ENCODE data around the gene CEMIP2.
"Not testable (repeated sequence)": the region's sequence is repeated elsewhere in the genome, so short reads cannot be mapped to it uniquely, and the experiment has no call there.

CEMIP2 gene

DNA sequence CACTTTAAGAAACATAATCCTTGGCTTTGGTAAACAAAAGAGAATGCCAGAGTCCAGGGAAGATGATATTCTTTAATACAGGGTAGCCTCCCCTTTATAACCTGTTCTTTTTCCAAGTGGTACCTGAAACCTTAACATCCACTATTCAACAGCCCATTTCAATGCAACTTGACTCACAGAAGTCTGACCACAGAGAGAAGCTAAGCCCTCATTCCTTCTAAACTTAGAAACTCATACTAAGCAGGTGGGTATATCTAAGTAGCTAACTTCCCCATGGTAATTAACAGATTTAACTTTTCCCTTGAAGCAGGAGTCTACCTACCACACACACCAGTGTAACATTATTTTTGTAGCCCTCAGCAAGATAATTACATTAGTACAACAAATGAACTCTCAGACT lies 91.9 kb downstream of the CEMIP2 start:
- DNase-seq (ENCODE audit: low read depth, low spot score): no peak

DNA sequence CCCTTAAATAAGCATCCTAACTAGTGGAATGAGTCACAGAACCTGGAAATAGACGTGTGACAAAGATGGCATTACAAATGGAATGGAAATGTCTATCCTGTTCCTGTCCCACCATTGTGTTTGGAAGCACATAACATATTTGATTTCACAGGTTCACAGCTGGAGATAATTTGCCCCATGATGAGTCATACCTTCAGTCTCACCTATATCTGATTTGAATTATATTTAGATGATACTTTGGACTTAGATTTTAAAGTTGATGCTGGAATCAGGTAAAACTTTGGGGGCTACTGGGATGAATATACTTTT lies 92.5 kb downstream of the CEMIP2 start:
- no peak for DNase-seq (ENCODE audit: low read depth, low spot score)

DNA sequence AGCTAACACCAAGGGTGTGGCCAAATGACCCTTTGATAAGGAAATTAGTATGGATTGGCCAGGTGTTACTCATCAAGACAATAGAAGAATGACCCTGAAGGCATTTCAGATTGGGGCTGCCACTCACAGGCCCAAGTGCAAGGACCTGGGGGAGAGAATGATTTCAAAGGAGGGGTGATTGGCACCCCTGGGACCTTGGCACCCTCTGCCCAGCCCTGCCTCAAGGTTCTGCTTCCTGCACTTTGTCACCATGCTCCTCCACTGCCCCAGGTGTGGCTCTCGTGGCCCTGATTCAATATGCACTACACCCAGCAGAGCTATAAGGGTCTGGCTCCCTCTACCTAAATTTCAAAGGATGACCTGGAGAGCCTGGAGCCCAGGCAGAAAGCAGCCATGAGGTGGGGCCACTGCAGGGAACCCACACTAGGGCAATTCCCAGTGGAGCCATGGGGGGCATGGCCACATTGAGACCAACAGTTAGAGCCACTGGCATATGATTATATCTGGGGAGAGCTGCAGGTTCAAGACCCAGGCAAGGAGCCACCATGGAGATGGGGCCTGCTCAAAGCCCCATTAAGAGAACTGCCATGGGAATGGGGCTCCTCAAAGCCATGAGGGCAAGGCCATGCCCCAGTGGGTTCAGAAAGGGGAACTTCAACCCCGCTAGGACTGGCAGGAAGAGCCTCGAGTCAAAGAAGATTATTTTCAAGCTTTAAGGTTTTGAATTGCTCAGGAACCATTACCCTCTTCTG lies 93.0 kb downstream of the CEMIP2 start:
- DNase-seq (ENCODE audit: low read depth, low spot score): no peak

DNA sequence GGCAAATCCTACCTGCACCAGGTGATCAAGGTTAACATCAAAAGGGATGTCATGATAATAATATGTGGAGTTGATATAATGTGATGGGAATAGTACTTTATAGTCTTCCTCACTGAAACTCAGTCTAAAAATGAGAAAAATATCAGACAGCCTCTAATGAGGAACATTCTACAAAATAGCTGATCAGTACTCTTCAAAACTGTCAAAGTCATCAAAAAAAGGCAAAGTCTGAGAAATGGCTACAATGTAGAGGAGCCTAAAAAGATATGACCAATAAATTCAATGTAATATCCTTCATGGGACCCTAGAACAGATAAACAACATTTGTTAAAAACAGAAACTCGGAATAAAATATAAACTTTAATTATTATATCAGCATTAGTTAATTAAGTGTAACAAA lies 95.7 kb downstream of the CEMIP2 start:
- no peak for DNase-seq (ENCODE audit: low read depth, low spot score)

DNA sequence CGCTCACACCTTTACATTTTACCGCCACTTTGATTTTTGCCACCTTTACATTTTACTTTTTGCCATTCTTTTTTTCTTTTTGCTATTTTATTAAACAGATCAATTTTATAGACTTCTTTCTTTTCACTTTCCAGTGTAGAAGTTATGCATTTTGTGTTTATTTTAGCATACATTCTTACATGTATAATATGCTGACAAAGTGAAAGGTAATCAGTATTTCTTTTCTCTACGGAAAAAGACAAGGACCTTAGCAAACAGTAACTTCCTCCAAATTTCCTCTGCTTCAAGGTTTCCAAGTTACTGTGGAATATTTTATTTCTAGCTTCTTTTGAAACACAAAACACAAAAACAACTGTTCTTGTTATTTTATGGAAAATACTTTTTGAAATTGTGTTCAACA lies 97.0 kb downstream of the CEMIP2 start:
- DNase-seq (ENCODE audit: low read depth, low spot score): no peak

DNA sequence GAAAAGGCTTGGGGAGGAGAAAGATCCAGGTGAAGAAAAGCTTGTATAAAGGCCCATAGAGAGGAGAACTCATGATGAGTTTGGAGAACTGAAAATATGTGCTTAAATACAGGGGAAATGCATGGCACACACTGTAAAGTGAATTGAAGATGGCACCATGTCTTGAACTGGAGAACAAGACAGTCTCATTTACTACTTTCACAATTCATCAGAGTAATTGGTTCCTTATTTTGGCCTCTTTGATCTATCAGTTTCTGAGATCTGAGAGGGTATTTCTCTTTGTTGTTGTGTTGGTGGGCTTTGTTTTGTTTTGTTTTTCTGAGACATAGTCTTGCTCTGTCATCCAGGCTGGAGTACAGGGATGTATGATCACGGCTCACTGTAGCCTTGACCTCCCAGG lies 98.2 kb downstream of the CEMIP2 start:
- no peak for DNase-seq (ENCODE audit: low read depth, low spot score)

DNA sequence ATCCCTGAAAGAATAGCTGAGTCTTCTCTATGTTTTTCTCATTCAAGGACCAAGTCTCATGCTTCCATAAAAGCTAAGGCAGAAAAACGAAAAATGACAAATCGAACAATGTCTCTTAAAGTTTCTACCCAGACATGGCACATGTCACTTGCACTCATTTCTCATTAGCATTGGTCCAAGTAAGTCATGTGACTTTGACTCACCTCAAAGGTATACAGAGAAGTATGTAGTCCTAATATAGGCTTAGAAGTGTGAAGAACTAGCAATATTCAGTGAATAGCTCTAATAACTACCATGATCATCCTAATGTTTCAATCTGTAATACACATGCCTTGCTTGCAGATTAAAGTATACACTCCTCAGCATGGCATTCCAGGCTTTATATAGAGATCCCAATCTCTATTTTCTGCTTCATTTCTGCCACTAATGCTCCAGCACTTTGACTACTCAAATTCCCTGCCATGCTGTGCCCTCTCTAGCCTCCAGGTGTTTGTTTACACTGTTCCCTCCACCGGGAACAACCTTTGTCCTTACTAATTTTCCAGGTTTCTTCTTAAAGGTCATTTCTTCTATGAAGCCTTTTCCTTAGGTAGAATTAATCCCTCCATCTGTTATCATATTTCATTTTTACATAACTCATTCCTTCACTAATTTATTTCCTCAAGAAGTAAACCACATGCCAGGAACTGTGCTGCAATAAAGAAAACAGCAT lies 98.9 kb downstream of the CEMIP2 start:
- no peak for DNase-seq (ENCODE audit: low read depth, low spot score)

DNA sequence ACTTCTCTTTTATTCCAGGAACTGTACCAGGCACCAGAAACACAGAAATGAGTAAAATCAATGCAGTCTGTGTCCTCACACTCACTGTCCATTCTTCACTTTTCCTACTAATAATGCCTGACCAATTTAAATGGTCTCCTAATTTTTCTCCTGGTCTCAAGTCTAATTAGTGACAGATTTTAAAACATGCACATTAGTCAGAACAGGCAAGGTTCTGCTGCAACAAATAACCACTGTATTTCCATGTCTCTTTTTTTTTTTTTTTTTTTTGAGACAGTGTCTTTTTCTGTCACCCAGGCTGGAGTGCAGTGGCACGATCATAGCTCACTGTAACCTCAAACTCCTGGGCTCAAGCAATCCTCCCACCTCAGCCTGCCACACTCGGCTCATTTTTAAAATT lies 99.6 kb downstream of the CEMIP2 start:
- DNase-seq (ENCODE audit: low read depth, low spot score): no peak

DNA sequence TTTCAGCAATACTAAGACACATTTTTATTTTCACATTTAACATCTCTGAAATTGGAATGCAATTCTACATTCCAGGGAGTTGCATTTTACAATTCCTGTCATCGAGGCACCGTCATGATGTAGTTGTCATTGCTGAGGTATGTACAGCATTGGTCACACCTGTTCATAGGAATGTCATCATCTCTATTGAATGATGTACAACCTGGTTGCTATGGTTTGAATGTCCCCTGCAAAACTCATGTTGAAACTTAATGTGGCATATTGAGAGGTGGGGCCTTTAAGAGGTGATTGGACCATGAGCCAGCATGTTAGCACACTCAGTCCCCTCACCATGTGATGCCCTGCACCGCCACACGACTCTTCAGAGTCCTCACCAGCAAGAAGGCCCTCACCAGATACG lies 103.1 kb downstream of the CEMIP2 start:
- DNase-seq (ENCODE audit: low read depth, low spot score): no peak

DNA sequence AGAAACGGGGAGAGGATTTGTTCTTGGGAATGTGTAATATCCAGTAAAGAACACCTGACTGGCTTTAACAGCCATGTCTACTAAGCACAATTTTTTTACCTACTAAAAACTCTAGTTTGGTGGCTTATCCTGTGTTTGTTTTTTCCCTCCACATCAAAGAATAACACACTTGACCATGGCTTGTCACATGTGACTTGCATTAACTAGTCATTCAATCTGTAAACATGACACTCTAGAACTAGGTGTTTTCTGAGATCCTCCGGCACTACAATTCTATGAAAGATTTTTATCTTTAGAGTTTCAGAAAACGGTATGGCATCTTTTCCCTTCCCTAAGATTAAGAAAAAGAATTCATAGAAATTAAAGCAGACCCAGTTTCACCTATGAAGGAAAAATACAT lies 103.7 kb downstream of the CEMIP2 start:
- no peak for DNase-seq (ENCODE audit: low read depth, low spot score)

DNA sequence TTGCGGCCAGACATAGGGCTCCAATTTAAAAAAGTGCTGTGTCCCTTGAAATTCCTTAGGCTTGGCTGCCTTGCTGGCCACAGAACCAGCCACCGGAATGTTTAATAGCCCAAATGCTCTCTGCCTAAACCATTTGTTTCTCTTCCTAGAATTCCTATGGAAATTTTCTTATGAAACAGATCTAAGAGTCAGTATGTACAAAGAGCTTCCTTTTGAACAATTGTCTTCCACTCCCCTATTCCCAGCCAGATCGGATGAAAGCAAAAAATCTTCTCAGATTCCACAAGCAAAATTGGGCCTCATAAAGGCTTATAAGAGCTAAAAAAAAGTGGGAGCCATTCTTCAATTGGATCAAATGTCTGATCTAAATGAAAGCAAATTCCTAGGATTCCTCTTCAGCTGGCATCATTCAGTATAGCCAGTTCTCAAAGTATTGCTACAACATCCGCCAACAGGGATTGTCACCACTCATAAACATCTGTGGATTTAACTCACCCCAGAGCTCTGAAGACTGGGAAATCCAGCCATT lies 104.3 kb downstream of the CEMIP2 start:
- no peak for DNase-seq (ENCODE audit: low read depth, low spot score)

DNA sequence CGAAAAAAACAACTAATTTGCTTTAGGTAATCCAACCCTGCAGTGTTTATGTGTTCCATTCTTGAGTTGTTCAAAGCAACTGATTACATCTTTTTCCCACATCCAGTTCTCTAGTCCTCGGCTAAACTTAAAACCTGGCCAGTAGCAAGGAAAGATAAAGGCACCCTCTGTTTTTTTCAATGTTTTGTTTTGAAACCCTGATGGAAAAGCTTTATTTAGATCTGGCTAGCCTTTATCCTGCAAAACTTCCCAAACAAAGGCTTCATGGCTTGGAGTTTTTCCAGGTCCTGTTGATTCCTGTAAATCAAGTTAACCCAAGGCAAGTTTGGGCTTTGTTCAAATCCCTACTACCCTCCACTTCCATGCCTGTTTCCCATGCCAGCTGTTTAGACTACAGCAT lies 105.1 kb downstream of the CEMIP2 start:
- no peak for DNase-seq (ENCODE audit: low read depth, low spot score)

DNA sequence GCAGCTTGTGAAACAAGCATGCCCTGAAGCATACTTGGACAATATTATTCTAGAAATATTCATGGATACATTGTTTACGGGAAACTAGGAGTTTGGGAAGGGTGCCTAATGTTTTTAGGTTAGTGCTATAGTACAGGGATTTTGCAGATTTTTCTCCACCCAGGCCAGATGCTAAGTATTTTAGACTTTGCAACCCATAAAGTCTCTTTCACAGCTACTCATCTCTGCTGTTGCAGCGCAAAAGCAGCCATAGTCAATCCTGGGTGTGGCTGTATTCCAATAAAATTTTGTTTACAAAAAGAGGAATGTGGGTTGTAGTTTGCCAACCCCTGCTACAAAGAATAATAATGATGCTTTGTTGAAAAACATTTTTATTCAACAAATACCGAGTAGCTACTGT lies 106.2 kb downstream of the CEMIP2 start:
- no peak for DNase-seq (ENCODE audit: low read depth, low spot score)

DNA sequence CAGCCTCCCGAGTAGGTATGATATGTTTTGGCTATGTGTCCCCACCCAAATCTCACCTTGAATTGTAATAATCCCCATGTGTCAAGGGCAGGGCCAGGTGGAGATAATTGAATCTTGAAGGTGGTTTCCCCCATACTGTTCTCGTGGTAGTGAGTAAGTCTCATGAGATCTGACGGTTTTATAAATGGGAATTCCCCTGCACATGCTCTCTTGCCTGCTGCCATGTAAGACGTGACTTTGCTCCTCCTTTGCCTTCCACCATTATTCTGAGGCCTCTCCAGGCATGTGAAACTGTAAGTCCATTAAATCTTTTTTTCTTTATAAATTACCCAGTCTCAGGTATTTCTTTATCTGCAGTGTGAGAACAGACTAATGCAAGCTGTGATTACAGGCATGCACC lies 111.0 kb downstream of the CEMIP2 start:
- not testable (repeated sequence) for DNase-seq (ENCODE audit: low read depth, low spot score)

DNA sequence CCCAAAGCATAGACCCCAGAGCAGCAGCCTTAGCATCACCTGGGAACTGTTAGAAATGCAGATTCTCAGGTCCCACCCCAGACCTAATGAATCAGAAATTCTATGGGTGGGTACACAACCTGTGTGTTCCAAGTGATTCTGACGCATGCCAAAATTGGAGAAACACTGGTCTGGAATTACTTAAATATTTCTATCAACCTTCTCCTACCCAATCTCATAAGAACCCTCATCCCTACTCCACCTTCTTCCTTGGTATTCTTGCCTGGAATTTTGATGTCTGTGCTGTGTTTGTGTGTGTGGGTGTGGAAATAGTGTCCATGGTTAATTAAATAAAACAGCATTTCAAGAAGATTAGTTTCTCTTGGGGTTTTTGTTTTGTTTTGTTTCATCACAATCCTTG lies 111.8 kb downstream of the CEMIP2 start:
- no peak for DNase-seq (ENCODE audit: low read depth, low spot score)

DNA sequence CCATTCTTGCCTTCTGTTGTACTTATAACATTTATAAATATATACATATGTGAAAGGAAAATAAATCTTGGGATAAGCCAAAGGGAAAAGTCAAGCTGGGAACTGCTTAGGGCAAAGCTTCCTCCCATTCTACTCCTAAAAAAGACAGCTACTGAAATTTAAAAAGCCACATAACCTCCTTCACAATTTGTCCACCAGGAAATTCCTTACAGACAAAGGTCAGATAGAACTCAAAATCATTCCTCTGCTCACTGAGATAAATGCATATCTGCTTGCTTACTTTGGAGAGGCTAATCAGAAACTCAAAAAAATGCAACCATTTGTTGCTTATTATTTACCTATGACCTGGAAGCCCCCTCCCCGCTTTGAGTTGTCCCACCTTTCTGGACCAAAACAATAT lies 112.5 kb downstream of the CEMIP2 start:
- no peak for DNase-seq (ENCODE audit: low read depth, low spot score)

DNA sequence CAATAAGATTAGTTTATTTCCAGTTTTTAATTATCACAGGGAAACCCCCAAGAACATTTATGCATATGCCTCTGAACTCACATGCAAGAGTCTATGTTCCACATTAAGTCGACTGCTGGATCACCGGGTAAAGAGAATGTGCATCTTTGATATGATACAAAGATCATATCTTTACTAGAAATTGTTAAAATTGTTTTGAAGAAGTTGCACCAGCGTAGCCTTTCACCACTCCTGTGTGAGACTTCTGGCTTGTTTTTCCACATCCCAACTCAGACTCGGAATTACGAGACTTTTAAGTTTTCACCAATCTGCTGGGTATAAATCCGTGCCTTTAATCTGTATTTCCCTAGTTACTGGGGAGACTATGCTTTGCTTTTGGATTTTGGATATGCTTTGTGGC lies 113.2 kb downstream of the CEMIP2 start:
- no peak for DNase-seq (ENCODE audit: low read depth, low spot score)

DNA sequence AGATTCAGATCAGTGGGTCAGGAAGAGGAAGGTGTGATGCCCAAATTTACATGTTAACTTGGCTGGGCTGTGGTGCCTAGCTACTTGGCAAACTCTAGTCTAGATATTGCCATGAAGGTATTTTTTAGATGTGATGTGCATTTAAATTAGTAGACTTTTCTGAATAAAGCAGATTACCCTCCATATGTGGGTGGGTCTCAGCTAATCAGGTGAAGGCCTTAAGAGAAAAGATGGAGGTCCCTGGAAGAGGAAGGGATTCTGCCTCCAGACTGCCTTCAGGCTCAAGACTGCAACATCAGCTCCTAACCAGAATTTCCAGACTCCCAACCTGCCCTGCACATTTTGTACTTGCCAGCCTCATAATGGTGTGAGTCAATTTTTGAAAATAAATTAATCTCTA lies 115.8 kb downstream of the CEMIP2 start:
- DNase-seq (ENCODE audit: low read depth, low spot score): no peak

DNA sequence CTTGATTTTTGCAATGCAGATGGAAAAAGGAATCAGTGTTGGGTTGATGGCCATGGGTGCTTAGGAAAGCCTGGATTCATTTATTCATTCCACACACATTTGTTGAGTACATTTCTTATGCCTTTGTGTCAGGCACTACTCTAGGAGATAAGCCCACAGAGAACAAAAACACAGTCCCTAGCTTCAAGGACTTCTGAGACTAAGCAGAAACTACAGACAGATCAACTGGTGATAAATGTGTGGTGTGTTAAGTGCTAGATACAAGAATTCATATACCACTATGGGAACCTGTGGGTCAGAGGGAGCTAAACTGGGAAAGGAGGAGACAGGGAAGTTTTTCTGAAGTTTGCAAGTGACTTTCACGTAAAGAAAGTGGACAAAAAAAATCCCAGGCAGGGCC lies 119.9 kb downstream of the CEMIP2 start:
- DNase-seq (ENCODE audit: low read depth, low spot score): no peak

DNA sequence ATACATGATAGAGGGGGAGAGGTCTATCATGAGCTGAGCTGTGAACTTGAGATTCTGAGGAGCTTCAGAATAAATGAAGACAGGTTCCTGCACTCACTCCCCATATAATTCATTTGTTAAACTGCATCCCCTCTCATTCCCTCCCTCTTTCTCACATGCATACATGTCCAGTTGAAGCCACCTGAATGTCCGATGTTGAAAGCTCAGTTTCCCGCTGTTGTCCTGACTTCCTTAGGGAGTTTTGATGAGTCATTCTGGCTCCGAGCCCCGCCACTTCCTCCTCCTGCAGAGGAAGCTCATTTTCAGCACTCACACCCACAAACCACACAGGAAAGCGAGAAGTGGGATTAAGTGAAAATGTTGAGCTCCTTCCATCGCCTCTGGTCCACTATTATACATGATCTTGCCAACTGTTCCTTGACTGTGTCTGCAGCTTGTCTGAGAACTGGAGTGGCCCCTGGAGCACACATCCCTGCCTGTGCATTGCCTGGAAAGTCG lies 121.2 kb downstream of the CEMIP2 start:
- DNase-seq (ENCODE audit: low read depth, low spot score): no peak

DNA sequence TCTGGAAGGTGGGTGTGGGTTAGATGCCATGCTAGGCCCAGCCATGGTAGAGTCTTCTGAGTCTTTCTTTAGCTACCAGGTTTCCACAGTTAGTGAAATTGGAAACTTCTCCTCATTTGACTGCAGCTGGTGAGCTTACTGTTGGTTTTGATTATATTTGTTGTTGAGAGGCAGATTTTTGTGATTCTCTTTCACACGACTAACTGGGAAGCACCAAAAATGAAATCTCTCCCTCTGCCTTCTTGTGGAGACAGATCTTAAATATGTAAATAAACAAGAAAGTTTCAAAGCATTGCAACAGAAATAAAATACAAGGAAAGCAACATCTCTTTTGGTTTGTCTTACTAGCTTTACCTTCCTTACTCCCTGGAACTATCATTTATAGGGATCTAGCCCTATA lies 122.2 kb downstream of the CEMIP2 start:
- DNase-seq (ENCODE audit: low read depth, low spot score): no peak

DNA sequence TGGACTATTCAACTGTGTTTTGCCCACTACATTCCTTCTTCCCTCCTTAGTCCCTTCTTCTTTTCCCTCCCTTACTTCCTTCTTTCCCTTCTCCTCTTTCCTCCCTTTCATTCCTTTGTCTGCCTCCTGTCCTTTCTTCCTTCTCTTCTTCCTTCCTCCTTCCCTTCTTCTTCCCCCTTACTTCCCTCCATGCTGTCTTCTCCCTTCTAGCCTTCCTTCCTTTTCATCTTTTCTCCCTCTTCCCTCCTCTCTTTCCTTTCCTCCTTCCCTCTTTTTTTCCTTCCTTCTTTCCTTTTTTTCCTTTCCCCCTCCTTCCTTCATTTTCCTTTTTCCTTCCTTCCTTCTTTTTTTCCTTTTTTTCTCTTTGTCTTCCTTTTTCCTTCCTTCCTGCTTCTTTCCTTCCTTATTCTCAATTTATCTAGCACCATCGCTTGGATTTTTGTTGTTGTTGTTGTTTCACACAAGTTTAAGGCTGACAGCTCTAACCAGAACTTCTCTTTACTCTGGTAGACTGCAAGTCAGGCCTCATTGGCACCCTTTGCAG lies 123.4 kb downstream of the CEMIP2 start:
- DNase-seq (ENCODE audit: low read depth, low spot score): no peak

DNA sequence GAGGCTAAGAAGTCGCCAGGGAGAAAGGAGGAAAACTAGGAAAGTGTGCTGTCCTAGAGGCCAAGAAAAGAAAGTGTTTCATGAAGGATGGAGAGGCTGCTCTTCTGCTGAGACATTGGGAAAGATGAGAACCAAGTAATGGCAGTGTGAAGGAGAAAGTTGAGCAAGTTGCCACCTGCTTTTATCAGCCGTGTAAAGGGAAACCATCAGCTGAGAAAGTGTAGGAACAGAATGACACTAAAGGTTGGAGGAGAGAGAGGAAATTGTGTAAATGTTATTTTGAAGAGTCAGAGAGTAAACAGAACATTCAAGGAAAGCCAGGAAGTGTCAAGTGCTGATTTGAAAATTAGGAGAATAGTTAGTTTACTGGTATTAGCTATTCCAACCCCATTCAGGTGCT lies 125.0 kb downstream of the CEMIP2 start:
- no peak for DNase-seq (ENCODE audit: low read depth, low spot score)

All from activated CD4-positive, CD25-positive, alpha-beta regulatory T cell treated with anti-CD3 and anti-CD28 coated beads, Interleukin-2, amount 50 U/mL, for 16 hours (primary cell).